GM12872 (cell line): Measurements from ENCODE around the gene SPECC1.

Experiments
- CTCF ChIP-seq: IDR thresholded peaks from 3 replicates; pipeline ENCODE4 v1.5.1; 2011; ENCODE audit warnings: low read depth, mild to moderate bottlenecking, low read length, moderate library complexity; ENCODE audit not compliant: insufficient read depth

SPECC1 gene

GRCh38 chr17:20267459-20267842, 258.3 kb downstream of the SPECC1 start:
- no peak for TF ChIP-seq CTCF

- TF ChIP-seq CTCF, result no peak
Observed at GRCh38 chr17:20270369-20270768, 261.2 kb downstream of the SPECC1 start.

- TF ChIP-seq CTCF, result no peak
Observed at GRCh38 chr17:20271011-20271610, 262.0 kb downstream of the SPECC1 start.

GRCh38 chr17:20273741-20274500, 264.8 kb downstream of the SPECC1 start:
- no peak for TF ChIP-seq CTCF

GRCh38 chr17:20275653-20276052, 266.5 kb downstream of the SPECC1 start:
- no peak for TF ChIP-seq CTCF

- TF ChIP-seq CTCF, result no peak
Observed at GRCh38 chr17:20276421-20276820, 267.3 kb downstream of the SPECC1 start.

GRCh38 chr17:20278805-20279204, 269.6 kb downstream of the SPECC1 start:
- no peak for TF ChIP-seq CTCF
